Activated T-cell treated with anti-CD3 and anti-CD28 coated beads, Interleukin-2, amount 50 U/mL, for 4 hours (primary cell): Measurements from ENCODE around the gene TESK1. TPM values are rescaled to one million over a fixed set of nuclear protein-coding genes. Genes with fewer than 3 reads are reported as not detected.
A peak's percentile ranks its signal among the peaks of the same experiment; 100 is the strongest.
"Not testable (repeated sequence)": the region's sequence is repeated elsewhere in the genome, so short reads cannot be mapped to it uniquely, and the experiment has no call there.

Source experiments
- ATAC-seq, 2 donors: fragments of 200-7000 bp; cut with Tn5 transposase; one replicate each; pipeline ENCODE4 v1.10.0; 2021
- DNase-seq: peaks from one replicate; pipeline ENCODE4 v3.0.0-alpha.2; 2020
- H3K27me3 Mint-ChIP-seq: one replicate; pipeline ENCODE4 v1.8.0; 2021; ENCODE audit warnings: low read depth, mixed read lengths
- H3K36me3 Mint-ChIP-seq: one replicate; pipeline ENCODE4 v1.8.0; 2022; ENCODE audit warnings: mixed read lengths; ENCODE audit not compliant: insufficient read depth
- H3K4me1 Mint-ChIP-seq: one replicate; pipeline ENCODE4 v1.8.0; 2021; ENCODE audit warnings: low read depth, mixed read lengths
- H3K4me3 Mint-ChIP-seq: one replicate; pipeline ENCODE4 v1.8.0; 2021; ENCODE audit warnings: mild to moderate bottlenecking, moderate library complexity, mixed read lengths
- H3K9me3 Mint-ChIP-seq: one replicate; pipeline ENCODE4 v1.8.0; 2021; ENCODE audit warnings: mixed read lengths
- total RNA-seq, 3 donors: library from RNA; stranded (reverse); gene quantifications; one replicate each; pipeline ENCODE4 v1.2.1, GENCODE V29; 2021

The TESK1 gene
- total RNA-seq, 3 donors from 2014 or later = 42.0 to 57.1 (median 54.9) TPM

GRCh38 chr9:35598866-35599590 lies 6.0 kb upstream of the TESK1 start:
- peaks cover 16% of the 10 kb centered on the region for H3K4me1 Mint-ChIP-seq
- no peak for ATAC-seq
- no peak for DNase-seq

GRCh38 chr9:35599763-35600604 lies 5.1 kb upstream of the TESK1 start:
- Mint-ChIP-seq H3K27me3 (no peaks in the 10 kb centered on the region), H3K4me3 (no peak overlapping the region), H3K36me3 (peaks cover 2% of the 10 kb centered on the region), H3K9me3 (no peaks in the 10 kb centered on the region), H3K4me1 (peaks cover 22% of the 10 kb centered on the region)
- DNase-seq = no peak
- ATAC-seq = no peak

More at GRCh38 chr9:35598866-35599590, 6.0 kb upstream of the TESK1 start:
- peaks cover 5% of the 10 kb centered on the region for H3K36me3 Mint-ChIP-seq
- H3K9me3 Mint-ChIP-seq = peaks cover 5% of the 10 kb centered on the region
- no peaks in the 10 kb centered on the region for H3K27me3 Mint-ChIP-seq
- H3K4me3 Mint-ChIP-seq = no peak overlapping the region

DNA sequence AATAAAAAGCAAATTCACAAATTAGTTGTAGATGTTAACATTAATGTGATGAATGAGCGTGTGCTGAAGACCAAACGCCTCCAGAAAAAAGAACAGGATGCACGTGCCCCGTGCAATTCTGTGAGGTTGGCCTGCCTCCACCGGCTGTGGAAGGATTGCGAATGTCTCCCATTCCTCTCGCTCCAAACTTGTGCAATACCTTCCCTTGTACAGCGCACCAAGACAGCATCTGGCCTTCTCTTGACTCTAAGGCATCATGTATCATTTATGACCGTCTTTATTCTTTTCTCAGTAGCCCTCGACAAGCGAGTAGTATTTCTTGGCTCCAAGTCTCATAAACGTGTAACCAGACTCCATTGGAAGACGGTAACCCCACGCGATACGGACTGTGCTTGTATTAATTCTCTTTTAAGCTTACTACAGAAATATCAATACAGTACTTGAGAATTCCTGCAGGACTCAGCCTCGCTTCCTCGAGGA lies 1.5 kb upstream of the TESK1 start:
- Mint-ChIP-seq H3K4me1 (peaks cover 36% of the 10 kb centered on the region), H3K27me3 (no peaks in the 10 kb centered on the region), H3K9me3 (no peaks in the 10 kb centered on the region), H3K36me3 (peaks cover 7% of the 10 kb centered on the region), H3K4me3 (peak overlapping the region; percentile 96)
- ATAC-seq (no peak), DNase-seq (no peak)

- Mint-ChIP-seq H3K4me1 (peaks cover 36% of the 10 kb centered on the region), H3K36me3 (peaks cover 10% of the 10 kb centered on the region), H3K4me3 (peak overlapping the region; percentile 96), H3K9me3 (no peaks in the 10 kb centered on the region), H3K27me3 (no peaks in the 10 kb centered on the region)
- DNase-seq = peak; percentile 98
- peak; percentile 86 to 87 for ATAC-seq
These were observed 980 bp upstream of the TESK1 start for GRCh38 chr9:35603986-35604577.

DNA sequence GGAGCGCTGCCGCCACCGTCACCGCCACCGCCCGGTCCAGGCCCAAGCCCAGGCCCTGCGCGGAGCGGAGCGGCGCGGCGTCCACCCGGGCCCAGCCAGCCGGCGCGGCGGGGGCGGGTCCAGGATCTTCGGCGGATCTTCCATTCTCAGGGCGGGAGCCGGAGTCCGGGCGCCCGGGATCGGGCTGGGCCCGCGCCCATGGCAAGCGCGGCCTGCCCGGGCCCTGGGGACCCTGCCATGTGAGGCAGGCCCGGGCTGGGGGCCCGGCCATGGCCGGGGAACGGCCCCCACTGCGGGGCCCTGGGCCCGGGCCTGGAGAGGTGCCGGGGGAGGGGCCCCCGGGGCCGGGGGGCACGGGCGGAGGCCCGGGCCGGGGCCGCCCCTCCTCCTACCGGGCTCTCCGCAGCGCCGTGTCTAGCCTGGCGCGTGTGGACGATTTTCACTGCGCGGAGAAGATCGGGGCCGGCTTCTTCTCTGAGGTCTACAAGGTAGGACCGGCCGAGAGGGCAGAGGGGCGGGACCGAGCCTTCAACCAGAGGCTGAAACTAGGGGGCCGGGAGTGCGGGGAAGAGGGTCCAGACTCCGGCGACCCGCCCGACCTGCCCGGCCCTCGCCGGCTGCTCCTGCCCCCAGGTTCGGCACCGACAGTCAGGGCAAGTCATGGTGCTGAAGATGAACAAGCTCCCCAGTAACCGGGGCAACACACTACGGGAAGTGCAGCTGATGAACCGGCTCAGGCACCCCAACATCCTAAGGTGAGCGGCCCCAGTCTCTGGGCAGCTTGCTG lies 482 bp downstream of the TESK1 start:
- no peaks in the 10 kb centered on the region for H3K9me3 Mint-ChIP-seq
- ATAC-seq (peak; percentile 12 to 16), DNase-seq (no peak)
- H3K27me3 Mint-ChIP-seq = no peaks in the 10 kb centered on the region
- peaks cover 10% of the 10 kb centered on the region for H3K36me3 Mint-ChIP-seq
- H3K4me3 Mint-ChIP-seq = peak overlapping the region; percentile 86
- H3K4me1 Mint-ChIP-seq = peaks cover 36% of the 10 kb centered on the region

GRCh38 chr9:35606138-35606504 lies 1.1 kb downstream of the TESK1 start:
- Mint-ChIP-seq H3K4me1 (peaks cover 39% of the 10 kb centered on the region), H3K9me3 (no peaks in the 10 kb centered on the region)

DNA sequence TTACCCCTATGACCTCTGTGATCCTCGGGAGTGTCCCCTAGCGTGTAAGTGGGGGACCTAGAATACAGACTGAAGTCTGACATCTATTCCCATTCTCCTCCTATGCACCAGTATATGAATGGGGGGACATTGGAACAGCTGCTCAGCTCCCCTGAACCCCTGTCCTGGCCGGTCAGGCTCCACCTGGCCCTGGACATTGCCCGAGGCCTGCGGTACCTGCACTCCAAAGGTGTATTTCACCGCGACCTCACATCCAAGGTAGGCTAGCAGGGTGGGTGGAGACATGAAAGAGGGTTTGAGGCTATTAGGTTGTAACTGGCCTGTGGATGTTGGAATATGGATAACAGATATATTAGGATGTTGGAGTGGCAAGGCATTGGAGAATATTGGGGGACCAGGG lies 1.7 kb downstream of the TESK1 start:
- no peak for ATAC-seq
- no peaks in the 10 kb centered on the region for H3K27me3 Mint-ChIP-seq
- H3K36me3 Mint-ChIP-seq = peaks cover 10% of the 10 kb centered on the region
- DNase-seq = no peak
- H3K4me1 Mint-ChIP-seq = peaks cover 44% of the 10 kb centered on the region
- peak overlapping the region; percentile 49 for H3K4me3 Mint-ChIP-seq
- H3K9me3 Mint-ChIP-seq = no peaks in the 10 kb centered on the region

More at GRCh38 chr9:35606138-35606504, 1.1 kb downstream of the TESK1 start:
- no peaks in the 10 kb centered on the region for H3K27me3 Mint-ChIP-seq
- no peak for ATAC-seq
- no peak for DNase-seq
- peak overlapping the region; percentile 86 for H3K4me3 Mint-ChIP-seq
- H3K36me3 Mint-ChIP-seq = peaks cover 10% of the 10 kb centered on the region

DNA sequence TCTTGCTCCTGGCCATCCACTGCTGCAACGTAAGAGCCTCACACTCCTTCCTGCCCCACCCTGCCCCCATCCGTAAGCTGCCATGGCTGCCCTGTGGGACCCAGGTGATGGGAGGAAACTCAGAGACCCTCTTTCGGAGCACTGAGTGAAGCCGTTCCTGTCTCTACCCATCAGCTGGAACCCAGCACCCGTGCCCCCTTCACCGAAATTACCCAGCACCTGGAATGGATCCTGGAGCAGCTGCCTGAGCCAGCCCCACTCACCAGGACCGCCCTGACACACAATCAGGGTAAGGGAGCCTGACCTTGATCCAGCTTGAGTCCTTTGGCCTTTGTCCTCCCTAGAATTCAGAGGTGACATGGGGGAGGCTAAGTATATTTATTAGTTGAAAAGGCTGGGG lies 3.2 kb downstream of the TESK1 start:
- Mint-ChIP-seq H3K36me3 (peaks cover 10% of the 10 kb centered on the region), H3K4me3 (no peak overlapping the region), H3K9me3 (no peaks in the 10 kb centered on the region), H3K4me1 (peaks cover 36% of the 10 kb centered on the region), H3K27me3 (no peaks in the 10 kb centered on the region)
- DNase-seq (no peak), ATAC-seq (no peak)

GRCh38 chr9:35609001-35609819 lies 4.1 kb downstream of the TESK1 start:
- Mint-ChIP-seq H3K4me3 (no peak overlapping the region), H3K9me3 (no peaks in the 10 kb centered on the region), H3K4me1 (peaks cover 27% of the 10 kb centered on the region), H3K36me3 (peaks cover 10% of the 10 kb centered on the region), H3K27me3 (no peaks in the 10 kb centered on the region)
- ATAC-seq (no peak), DNase-seq (no peak)

DNA sequence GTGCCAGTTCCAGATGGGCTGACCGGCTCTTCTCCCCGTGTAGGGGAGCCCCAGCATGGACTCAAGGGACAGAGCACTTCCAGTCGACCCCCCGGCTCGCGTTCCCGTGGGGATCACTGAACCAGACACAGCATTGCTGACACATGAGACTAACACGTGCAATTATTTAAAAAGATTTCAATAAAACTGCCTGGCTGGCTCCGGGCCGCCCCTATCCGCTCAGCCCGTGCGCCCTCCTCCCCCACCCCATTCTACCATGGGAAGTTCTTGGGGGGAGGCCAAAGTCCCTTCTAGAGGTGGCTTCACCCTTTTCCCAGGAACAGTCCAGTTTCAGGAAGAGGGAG lies 4.7 kb downstream of the TESK1 start:
- peaks cover 22% of the 10 kb centered on the region for H3K4me1 Mint-ChIP-seq
- no peaks in the 10 kb centered on the region for H3K9me3 Mint-ChIP-seq
- no peak overlapping the region for H3K4me3 Mint-ChIP-seq
- ATAC-seq (no peak), DNase-seq (no peak)
- H3K36me3 Mint-ChIP-seq = peaks cover 10% of the 10 kb centered on the region
- H3K27me3 Mint-ChIP-seq = no peaks in the 10 kb centered on the region

- DNase-seq (peak; percentile 50), ATAC-seq (peak; percentile 89 to 97)
- Mint-ChIP-seq H3K4me3 (no peak overlapping the region), H3K27me3 (no peaks in the 10 kb centered on the region), H3K36me3 (peaks cover 10% of the 10 kb centered on the region), H3K4me1 (peaks cover 27% of the 10 kb centered on the region), H3K9me3 (no peaks in the 10 kb centered on the region)
These were observed 6.3 kb downstream of the TESK1 start for GRCh38 chr9:35611230-35611797.

- ATAC-seq, H3K4me3 Mint-ChIP-seq, H3K27me3 Mint-ChIP-seq, DNase-seq, H3K9me3 Mint-ChIP-seq, H3K36me3 Mint-ChIP-seq: not testable (repeated sequence)
- H3K4me1 Mint-ChIP-seq = peaks cover 28% of the 10 kb centered on the region
These were observed 7.0 kb downstream of the TESK1 start for GRCh38 chr9:35612066-35612465.

GRCh38 chr9:35612843-35613242 lies 7.8 kb downstream of the TESK1 start:
- no peak for DNase-seq
- H3K9me3 Mint-ChIP-seq = no peaks in the 10 kb centered on the region
- ATAC-seq = no peak
- H3K4me1 Mint-ChIP-seq = peaks cover 29% of the 10 kb centered on the region
- no peaks in the 10 kb centered on the region for H3K27me3 Mint-ChIP-seq
- H3K4me3 Mint-ChIP-seq = no peak overlapping the region
- H3K36me3 Mint-ChIP-seq = peaks cover 3% of the 10 kb centered on the region
